HG03457 (cell line): ENCODE data around the gene NOL3.

Experiments
- ATAC-seq: cut with Tn5 transposase; IDR thresholded peaks from one replicate; pipeline ENCODE4 v1.9.1; 2021; ENCODE audit warnings: moderate number of reproducible peaks; ENCODE audit not compliant: unreplicated experiment

Gene NOL3

GRCh38 chr16:67187175-67187890 lies 17.0 kb downstream of the NOL3 start:
- ATAC-seq: no peak

- ATAC-seq: no peak
These were observed 18.0 kb downstream of the NOL3 start for GRCh38 chr16:67188323-67188722.

GRCh38 chr16:67188798-67189197 lies 18.5 kb downstream of the NOL3 start:
- ATAC-seq: no peak

- no peak for ATAC-seq
These were observed 19.7 kb downstream of the NOL3 start, which contains the start of gene EXOC3L1 for GRCh38 chr16:67190041-67190440. Gene EXOC3L1, minus strand, starts transcription at chr16:67190136. Its CDS starts 460 bp downstream, at chr16:67189676.

- no peak for ATAC-seq
These were observed 20.4 kb downstream of the NOL3 start for GRCh38 chr16:67190448-67191399.

GRCh38 chr16:67191411-67191994 lies 21.2 kb downstream of the NOL3 start:
- ATAC-seq: no peak

- peak; percentile 72 for ATAC-seq
These were observed 21.8 kb downstream of the NOL3 start, which contains the start of gene E2F4 for GRCh38 chr16:67191995-67192681. Gene E2F4, plus strand, starts transcription at chr16:67192155. Its CDS starts 73 bp downstream, at chr16:67192228.

- ATAC-seq: no peak
These were observed 22.5 kb downstream of the NOL3 start for GRCh38 chr16:67192781-67193361.

- ATAC-seq: no peak
These were observed 23.2 kb downstream of the NOL3 start for GRCh38 chr16:67193536-67193935.

GRCh38 chr16:67194260-67194659 lies 23.9 kb downstream of the NOL3 start:
- no peak for ATAC-seq

- no peak for ATAC-seq
These were observed 25.3 kb downstream of the NOL3 start for GRCh38 chr16:67195676-67196075.

GRCh38 chr16:67196881-67197280 lies 26.5 kb downstream of the NOL3 start:
- no peak for ATAC-seq

GRCh38 chr16:67197704-67198103 lies 27.4 kb downstream of the NOL3 start:
- ATAC-seq: no peak

- ATAC-seq: no peak
These were observed 27.9 kb downstream of the NOL3 start for GRCh38 chr16:67198238-67198734.

- no peak for ATAC-seq
These were observed 28.9 kb downstream of the NOL3 start, which contains the start of gene ELMO3 for GRCh38 chr16:67199011-67199807. Gene ELMO3, plus strand, starts transcription at chr16:67199131. Its CDS starts 196 bp downstream, at chr16:67199327.

- no peak for ATAC-seq
These were observed 29.5 kb downstream of the NOL3 start for GRCh38 chr16:67199808-67200198.

- no peak for ATAC-seq
These were observed 30.2 kb downstream of the NOL3 start for GRCh38 chr16:67200491-67200890.

- no peak for ATAC-seq
These were observed 31.3 kb downstream of the NOL3 start for GRCh38 chr16:67201411-67202345.
